ENCODE results near the gene CALB2. TPM values are rescaled to one million over a fixed set of nuclear protein-coding genes. Genes with fewer than 3 reads are reported as not detected.

The CALB2 gene
- total and polyA plus RNA-seq, 2 of the 13 experiments (the other 11 are each of a cell fraction or from before 2014, with no cell fraction given) = 0.37 to 0.40 TPM

DNA sequence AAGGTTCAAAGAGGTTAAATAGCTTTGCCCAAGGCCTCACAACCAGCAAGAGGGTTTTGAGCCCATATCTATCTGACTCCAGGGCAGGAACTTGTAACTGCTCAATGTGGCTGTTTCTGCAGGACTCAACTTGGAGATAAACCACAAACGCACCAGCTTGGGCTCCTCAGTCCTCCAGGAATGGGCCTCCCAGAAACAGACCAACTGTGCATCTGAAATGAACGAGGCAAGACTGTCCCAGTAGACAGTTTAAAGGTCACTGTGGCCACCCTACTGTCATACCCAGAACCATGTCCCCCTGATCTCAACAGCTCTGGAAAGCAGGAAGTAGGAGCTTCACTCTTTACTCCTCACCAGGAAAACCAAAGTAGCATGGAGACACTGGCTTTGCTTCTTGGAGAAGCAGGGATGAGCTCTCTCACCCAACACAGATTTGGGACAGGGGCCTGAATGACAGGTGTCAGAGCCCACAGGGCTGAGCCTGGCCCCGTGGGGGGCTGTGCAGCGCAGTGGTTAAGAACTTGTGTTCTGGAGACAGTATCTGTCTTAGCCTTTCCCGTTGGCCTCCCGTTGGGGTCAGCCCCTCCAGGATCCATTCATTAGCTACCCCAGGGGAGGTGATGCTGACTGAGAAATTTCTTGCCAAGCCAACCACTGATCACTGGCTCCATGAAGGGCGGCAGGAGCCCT lies 2.3 kb upstream of the CALB2 start (continued):
- TF ChIP-seq ZNF670 (CRISPR knock-in tag; IDR thresholded peaks at IDR 0.05; ENCODE audit: borderline replicate concordance) (no peak), FOXJ3 (CRISPR knock-in tag; IDR thresholded peaks at IDR 0.05; ENCODE audit: borderline replicate concordance) (no peak), ATF7-NPFF (CRISPR knock-in tag; IDR thresholded peaks at IDR 0.05; ENCODE audit: low read depth) (no peak), RXRB (CRISPR knock-in tag; IDR thresholded peaks at IDR 0.05; ENCODE audit: borderline replicate concordance) (no peak), ZMYM3 (CRISPR knock-in tag; IDR thresholded peaks at IDR 0.05) (no peak), PAWR (CRISPR knock-in tag; IDR thresholded peaks at IDR 0.05; ENCODE audit: borderline replicate concordance) (no peak), TBP (CRISPR knock-in tag; IDR thresholded peaks at IDR 0.05) (no peak), FOXM1 (CRISPR knock-in tag; IDR thresholded peaks at IDR 0.05) (no peak), ZNF570 (CRISPR knock-in tag; IDR thresholded peaks at IDR 0.05; ENCODE audit: borderline replicate concordance) (no peak), NFE2L1 (CRISPR knock-in tag; IDR thresholded peaks at IDR 0.05; ENCODE audit: borderline replicate concordance) (no peak), XBP1 (CRISPR knock-in tag; IDR thresholded peaks at IDR 0.05) (no peak), ZNF121 (CRISPR knock-in tag; IDR thresholded peaks at IDR 0.05) (no peak)
- TF ChIP-seq, protein P1, sequence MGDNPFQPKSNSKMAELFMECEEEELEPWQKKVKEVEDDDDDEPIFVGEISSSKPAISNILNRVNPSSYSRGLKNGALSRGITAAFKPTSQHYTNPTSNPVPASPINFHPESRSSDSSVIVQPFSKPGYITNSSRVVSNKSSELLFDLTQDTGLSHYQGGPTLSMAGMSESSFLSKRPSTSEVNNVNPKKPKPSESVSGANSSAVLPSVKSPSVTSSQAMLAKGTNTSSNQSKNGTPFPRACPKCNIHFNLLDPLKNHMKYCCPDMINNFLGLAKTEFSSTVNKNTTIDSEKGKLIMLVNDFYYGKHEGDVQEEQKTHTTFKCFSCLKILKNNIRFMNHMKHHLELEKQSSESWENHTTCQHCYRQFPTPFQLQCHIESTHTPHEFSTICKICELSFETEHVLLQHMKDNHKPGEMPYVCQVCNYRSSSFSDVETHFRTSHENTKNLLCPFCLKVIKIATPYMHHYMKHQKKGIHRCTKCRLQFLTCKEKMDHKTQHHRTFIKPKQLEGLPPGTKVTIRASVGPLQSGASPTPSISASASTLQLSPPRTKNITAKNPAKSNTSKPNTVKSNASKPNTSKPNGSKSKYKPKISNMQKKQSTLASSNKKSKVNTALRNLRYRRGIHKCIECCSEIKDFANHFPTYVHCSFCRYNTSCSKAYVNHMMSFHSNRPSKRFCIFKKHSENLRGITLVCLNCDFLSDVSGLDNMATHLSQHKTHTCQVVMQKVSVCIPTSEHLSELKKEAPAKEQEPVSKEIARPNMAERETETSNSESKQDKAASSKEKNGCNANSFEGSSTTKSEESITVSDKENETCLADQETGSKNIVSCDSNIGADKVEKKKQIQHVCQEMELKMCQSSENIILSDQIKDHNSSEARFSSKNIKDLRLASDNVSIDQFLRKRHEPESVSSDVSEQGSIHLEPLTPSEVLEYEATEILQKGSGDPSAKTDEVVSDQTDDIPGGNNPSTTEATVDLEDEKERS (CRISPR knock-in tag; IDR thresholded peaks at IDR 0.05) = no peak
- TF ChIP-seq, protein P2, sequence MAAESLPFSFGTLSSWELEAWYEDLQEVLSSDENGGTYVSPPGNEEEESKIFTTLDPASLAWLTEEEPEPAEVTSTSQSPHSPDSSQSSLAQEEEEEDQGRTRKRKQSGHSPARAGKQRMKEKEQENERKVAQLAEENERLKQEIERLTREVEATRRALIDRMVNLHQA (CRISPR knock-in tag; IDR thresholded peaks at IDR 0.05) = no peak
- TF ChIP-seq, protein P3, sequence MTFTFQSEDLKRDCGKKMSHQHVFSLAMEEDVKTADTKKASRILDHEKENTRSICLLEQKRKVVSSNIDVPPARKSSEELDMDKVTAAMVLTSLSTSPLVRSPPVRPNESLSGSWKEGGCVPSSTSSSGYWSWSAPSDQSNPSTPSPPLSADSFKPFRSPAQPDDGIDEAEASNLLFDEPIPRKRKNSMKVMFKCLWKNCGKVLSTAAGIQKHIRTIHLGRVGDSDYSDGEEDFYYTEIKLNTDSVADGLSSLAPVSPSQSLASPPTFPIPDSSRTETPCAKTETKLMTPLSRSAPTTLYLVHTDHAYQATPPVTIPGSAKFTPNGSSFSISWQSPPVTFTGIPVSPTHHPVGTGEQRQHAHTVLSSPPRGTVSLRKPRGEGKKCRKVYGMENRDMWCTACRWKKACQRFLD (CRISPR knock-in tag; IDR thresholded peaks at IDR 0.05; ENCODE audit: borderline replicate concordance) = no peak
